ENCODE data around the gene RRAD. TPM values are rescaled to one million over a fixed set of nuclear protein-coding genes. Genes with fewer than 3 reads are reported as not detected.

Gene RRAD
- total RNA-seq, 1 experiment from 2014 or later, result 1.1 TPM

- DNase-seq (ENCODE audit: low read depth), result no peak
These were observed 7.6 kb downstream of the RRAD start for GRCh38 chr16:66917741-66918140.

- no peak for DNase-seq (ENCODE audit: low read depth)
These were observed 8.8 kb downstream of the RRAD start for GRCh38 chr16:66916518-66916917.

- no peak for DNase-seq (ENCODE audit: low read depth)
These were observed 10.3 kb downstream of the RRAD start for GRCh38 chr16:66915041-66915440.

- no peak for DNase-seq (ENCODE audit: low read depth)
These were observed 10.8 kb downstream of the RRAD start for GRCh38 chr16:66914541-66914940.

GRCh38 chr16:66913711-66914110, 11.6 kb downstream of the RRAD start:
- DNase-seq (ENCODE audit: low read depth), result no peak

- DNase-seq (ENCODE audit: low read depth), result no peak
These were observed 12.3 kb downstream of the RRAD start for GRCh38 chr16:66913081-66913480.

GRCh38 chr16:66911801-66912200, 13.5 kb downstream of the RRAD start:
- DNase-seq (ENCODE audit: low read depth), result no peak

- no peak for DNase-seq (ENCODE audit: low read depth)
These were observed 14.2 kb downstream of the RRAD start for GRCh38 chr16:66911112-66911511.

- DNase-seq (ENCODE audit: low read depth), result no peak
These were observed 15.0 kb downstream of the RRAD start for GRCh38 chr16:66910175-66910940.

- no peak for DNase-seq (ENCODE audit: low read depth)
These were observed 16.4 kb downstream of the RRAD start for GRCh38 chr16:66908762-66909559.

- DNase-seq (ENCODE audit: low read depth), result no peak
These were observed 17.2 kb downstream of the RRAD start for GRCh38 chr16:66908116-66908515.

- no peak for DNase-seq (ENCODE audit: low read depth)
These were observed 18.2 kb downstream of the RRAD start for GRCh38 chr16:66906916-66907836.

- DNase-seq (ENCODE audit: low read depth), result no peak
These were observed 19.4 kb downstream of the RRAD start for GRCh38 chr16:66905633-66906539.

- no peak for DNase-seq (ENCODE audit: low read depth)
These were observed 20.3 kb downstream of the RRAD start for GRCh38 chr16:66904846-66905632.

GRCh38 chr16:66904428-66904845, 20.9 kb downstream of the RRAD start:
- DNase-seq (ENCODE audit: low read depth), result no peak

- no peak for DNase-seq (ENCODE audit: low read depth)
These were observed 21.5 kb downstream of the RRAD start for GRCh38 chr16:66903544-66904427.

GRCh38 chr16:66902648-66903543, 22.4 kb downstream of the RRAD start:
- DNase-seq (ENCODE audit: low read depth), result no peak

GRCh38 chr16:66901626-66902025, 23.7 kb downstream of the RRAD start:
- DNase-seq (ENCODE audit: low read depth), result no peak

All from LHCN-M2 (cell line).